Fibroblast of lung (primary cell): ENCODE measurements around the gene RBMXL2. TPM values are rescaled to one million over a fixed set of nuclear protein-coding genes. Genes with fewer than 3 reads are reported as not detected.
A peak's percentile ranks its signal among the peaks of the same experiment; 100 is the strongest.

Experiments used
- DNase-seq, 2 donors: peaks; one replicate each; pipeline versions ENCODE4 v3.0.0 to v3.0.0-alpha.2; 2010; ENCODE audit warnings: low read depth in 2 of 2
- H2AFZ ChIP-seq: 2 replicates; pipeline ENCODE4 v1.5.1; 2012; ENCODE audit warnings: low read length, control low read depth, inconsistent platforms
- H3K27ac ChIP-seq: 2 replicates; pipeline ENCODE4 v1.5.1; 2011; ENCODE audit warnings: low read length, control low read depth; ENCODE audit not compliant: insufficient read depth
- H3K27me3 ChIP-seq: 2 replicates; pipeline ENCODE4 v1.5.1; 2011; ENCODE audit warnings: mild to moderate bottlenecking, low read length; ENCODE audit not compliant: control insufficient read depth, insufficient read depth
- H3K36me3 ChIP-seq: 2 replicates; pipeline ENCODE4 v1.5.1; 2011; ENCODE audit warnings: low read length; ENCODE audit not compliant: control insufficient read depth, insufficient read depth
- H3K4me1 ChIP-seq: 2 replicates; pipeline ENCODE4 v1.5.1; 2011; ENCODE audit warnings: low read length; ENCODE audit not compliant: control insufficient read depth, insufficient read depth; ENCODE audit errors: extremely low read depth
- H3K4me2 ChIP-seq: 2 replicates; pipeline ENCODE4 v1.5.1; 2011; ENCODE audit warnings: low read length, control low read depth; ENCODE audit not compliant: insufficient read depth; ENCODE audit errors: extremely low read depth
- H3K4me3 ChIP-seq, 4 experiments: fragments of 200-600 bp in 1 of 4; sonication (generic) in 1 of 4; replicated peaks in 1 of 4; 2 replicates each; pipeline ENCODE4 v1.5.1; 2011 to 2016; ENCODE audit warnings: low read length in 4 of 4, low read depth in 3 of 4, mild to moderate bottlenecking in 3 of 4, control low read depth in 2 of 4, inconsistent platforms in 1 of 4, mixed read lengths in 1 of 4; ENCODE audit not compliant: insufficient read depth in 1 of 4; ENCODE audit errors: control extremely low read depth in 1 of 4
- H3K79me2 ChIP-seq: 2 replicates; pipeline ENCODE4 v1.5.1; 2012; ENCODE audit warnings: mild to moderate bottlenecking, low read length, inconsistent platforms; ENCODE audit not compliant: control insufficient read depth, insufficient read depth
- H3K9ac ChIP-seq: 2 replicates; pipeline ENCODE4 v1.5.1; 2011; ENCODE audit warnings: mild to moderate bottlenecking, low read length, control low read depth; ENCODE audit not compliant: insufficient read depth
- H3K9me3 ChIP-seq: 2 replicates; pipeline ENCODE4 v1.5.1; 2012; ENCODE audit warnings: low read depth, low read length; ENCODE audit not compliant: control insufficient read depth, insufficient read depth
- H4K20me1 ChIP-seq: 2 replicates; pipeline ENCODE4 v1.5.1; 2011; ENCODE audit warnings: low read length; ENCODE audit not compliant: control insufficient read depth, insufficient read depth; ENCODE audit errors: extremely low read depth
- EZH2 ChIP-seq: IDR thresholded peaks from 2 replicates; pipeline ENCODE4 v1.5.1; 2012; ENCODE audit warnings: low read length, control low read depth, mild to moderate bottlenecking; ENCODE audit errors: missing control alignments
- polyA plus RNA-seq, 2 donors: library from polyadenylated mRNA; depleted of rRNA in 1 of 2; stranded (reverse) in 1 of 2; unstranded in 1 of 2; fragments of >200 nt; gene quantifications; 2 replicates each; pipeline ENCODE4 v1.2.1, GENCODE V29; 2011 to 2012; ENCODE audit warnings: missing spikeins in 1 of 2
- total RNA-seq: library from RNA; depleted of rRNA; stranded (reverse); fragments of >200 nt; gene quantifications from 2 replicates; pipeline ENCODE4 v1.2.1, GENCODE V29; 2014
- TF ChIP-seq, protein P1 (sequence below), 2 donors: IDR thresholded peaks in 1 of 2; conservative IDR thresholded peaks in 1 of 2; 1 replicate in 1 of 2; 2 replicates in 1 of 2; pipeline ENCODE4 v1.5.1; 2011 to 2012; ENCODE audit warnings: low read length in 2 of 2, control low read depth in 1 of 2, inconsistent platforms in 1 of 2, low read depth in 1 of 2, mild to moderate bottlenecking in 1 of 2

The RBMXL2 gene
- total and polyA plus RNA-seq, 2 donors (not counting 1 experiment from before 2014, with no cell fraction given): under 0.01 TPM; not detected in 1

DNA sequence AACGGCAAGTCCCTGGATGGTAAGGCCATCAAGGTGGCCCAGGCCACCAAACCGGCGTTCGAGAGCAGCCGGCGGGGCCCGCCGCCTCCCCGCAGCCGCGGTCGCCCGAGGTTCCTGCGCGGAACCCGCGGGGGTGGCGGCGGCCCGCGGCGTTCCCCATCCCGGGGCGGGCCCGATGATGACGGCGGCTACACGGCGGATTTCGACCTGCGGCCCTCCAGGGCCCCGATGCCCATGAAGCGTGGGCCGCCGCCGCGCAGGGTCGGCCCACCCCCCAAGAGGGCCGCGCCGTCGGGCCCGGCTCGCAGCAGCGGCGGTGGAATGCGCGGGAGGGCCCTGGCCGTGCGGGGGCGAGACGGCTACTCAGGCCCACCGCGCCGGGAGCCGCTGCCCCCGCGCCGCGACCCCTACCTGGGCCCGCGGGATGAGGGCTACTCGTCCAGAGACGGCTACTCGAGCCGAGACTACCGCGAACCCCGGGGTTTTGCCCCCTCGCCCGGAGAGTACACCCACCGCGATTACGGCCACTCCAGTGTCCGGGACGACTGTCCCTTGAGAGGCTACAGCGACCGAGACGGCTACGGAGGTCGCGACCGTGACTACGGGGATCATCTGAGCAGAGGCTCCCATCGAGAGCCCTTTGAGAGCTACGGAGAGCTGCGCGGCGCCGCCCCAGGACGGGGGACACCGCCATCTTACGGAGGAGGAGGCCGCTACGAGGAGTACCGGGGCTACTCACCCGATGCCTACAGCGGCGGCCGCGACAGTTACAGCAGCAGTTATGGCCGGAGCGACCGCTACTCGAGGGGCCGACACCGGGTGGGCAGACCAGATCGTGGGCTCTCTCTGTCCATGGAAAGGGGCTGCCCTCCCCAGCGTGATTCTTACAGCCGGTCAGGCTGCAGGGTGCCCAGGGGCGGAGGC, 792 bp downstream of the RBMXL2 start:
- TF ChIP-seq, protein P1, sequence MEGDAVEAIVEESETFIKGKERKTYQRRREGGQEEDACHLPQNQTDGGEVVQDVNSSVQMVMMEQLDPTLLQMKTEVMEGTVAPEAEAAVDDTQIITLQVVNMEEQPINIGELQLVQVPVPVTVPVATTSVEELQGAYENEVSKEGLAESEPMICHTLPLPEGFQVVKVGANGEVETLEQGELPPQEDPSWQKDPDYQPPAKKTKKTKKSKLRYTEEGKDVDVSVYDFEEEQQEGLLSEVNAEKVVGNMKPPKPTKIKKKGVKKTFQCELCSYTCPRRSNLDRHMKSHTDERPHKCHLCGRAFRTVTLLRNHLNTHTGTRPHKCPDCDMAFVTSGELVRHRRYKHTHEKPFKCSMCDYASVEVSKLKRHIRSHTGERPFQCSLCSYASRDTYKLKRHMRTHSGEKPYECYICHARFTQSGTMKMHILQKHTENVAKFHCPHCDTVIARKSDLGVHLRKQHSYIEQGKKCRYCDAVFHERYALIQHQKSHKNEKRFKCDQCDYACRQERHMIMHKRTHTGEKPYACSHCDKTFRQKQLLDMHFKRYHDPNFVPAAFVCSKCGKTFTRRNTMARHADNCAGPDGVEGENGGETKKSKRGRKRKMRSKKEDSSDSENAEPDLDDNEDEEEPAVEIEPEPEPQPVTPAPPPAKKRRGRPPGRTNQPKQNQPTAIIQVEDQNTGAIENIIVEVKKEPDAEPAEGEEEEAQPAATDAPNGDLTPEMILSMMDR (conservative IDR thresholded peaks at IDR 0.05 in 1 of 2, IDR thresholded peaks at IDR 0.05 in 1 of 2; ENCODE audit: low read depth in 1 of 2, low read length in 2 of 2): no peak
- no peak for TF ChIP-seq EZH2

DNA sequence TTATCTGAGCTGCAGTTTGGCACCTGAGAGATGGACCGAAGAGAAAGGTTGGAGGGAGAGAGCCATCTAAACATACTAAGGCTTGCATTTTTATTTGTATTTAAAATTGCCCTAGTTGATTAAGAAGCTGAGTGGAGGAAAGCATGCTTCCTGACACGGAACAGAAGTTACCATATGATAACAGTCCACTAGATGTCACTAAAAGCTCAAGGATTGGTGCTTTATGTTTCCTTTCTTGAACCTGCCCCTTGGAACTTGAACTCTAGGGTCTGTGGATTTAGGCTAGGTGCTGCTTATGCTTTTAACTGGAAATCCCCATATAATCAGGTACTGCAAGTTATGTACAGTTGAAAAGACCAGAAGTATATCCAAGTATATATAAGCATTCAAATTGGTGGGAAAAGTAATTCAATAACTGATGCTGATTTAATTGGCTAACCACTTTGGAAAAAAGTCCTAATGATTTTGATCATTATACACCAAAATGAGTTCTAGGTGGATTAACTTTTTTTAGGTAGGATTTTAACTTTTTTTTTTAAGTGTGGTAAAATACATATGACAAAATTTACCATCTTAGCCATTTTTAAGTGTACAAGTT, 9.5 kb downstream of the RBMXL2 start:
- no peaks in the 10 kb centered on the region for H3K79me2 ChIP-seq
- no peak overlapping the region for H3K27ac ChIP-seq
- no peak overlapping the region for H3K9ac ChIP-seq
- H3K4me3 ChIP-seq: no peak overlapping the region
- H3K4me2 ChIP-seq: no peak overlapping the region
- H3K4me1 ChIP-seq: no peaks in the 10 kb centered on the region
- H3K27me3 ChIP-seq: peaks cover 2% of the 10 kb centered on the region
- no peak overlapping the region for H2AFZ ChIP-seq
- peak; percentile 14 to 64 for DNase-seq
- H3K36me3 ChIP-seq: no peaks in the 10 kb centered on the region
- TF ChIP-seq, protein P1 (conservative IDR thresholded peaks at IDR 0.05 in 1 of 2, IDR thresholded peaks at IDR 0.05 in 1 of 2; ENCODE audit: low read depth in 1 of 2, low read length in 2 of 2): peak; percentile 64 to 70
- no peak for TF ChIP-seq EZH2
- H4K20me1 ChIP-seq: no peaks in the 10 kb centered on the region
- H3K9me3 ChIP-seq: no peaks in the 10 kb centered on the region

More for the DNA sequence above, 792 bp downstream of the RBMXL2 start:
- H3K4me1 ChIP-seq: no peaks in the 10 kb centered on the region
- no peak overlapping the region for H3K4me3 ChIP-seq
- H3K4me2 ChIP-seq: no peak overlapping the region
- no peaks in the 10 kb centered on the region for H3K9me3 ChIP-seq
- H3K79me2 ChIP-seq: no peaks in the 10 kb centered on the region
- H3K27ac ChIP-seq: no peak overlapping the region
- DNase-seq: no peak
- no peak overlapping the region for H3K9ac ChIP-seq
- H2AFZ ChIP-seq: no peak overlapping the region
- no peaks in the 10 kb centered on the region for H3K36me3 ChIP-seq
- H3K27me3 ChIP-seq: no peaks in the 10 kb centered on the region
- no peaks in the 10 kb centered on the region for H4K20me1 ChIP-seq

DNA sequence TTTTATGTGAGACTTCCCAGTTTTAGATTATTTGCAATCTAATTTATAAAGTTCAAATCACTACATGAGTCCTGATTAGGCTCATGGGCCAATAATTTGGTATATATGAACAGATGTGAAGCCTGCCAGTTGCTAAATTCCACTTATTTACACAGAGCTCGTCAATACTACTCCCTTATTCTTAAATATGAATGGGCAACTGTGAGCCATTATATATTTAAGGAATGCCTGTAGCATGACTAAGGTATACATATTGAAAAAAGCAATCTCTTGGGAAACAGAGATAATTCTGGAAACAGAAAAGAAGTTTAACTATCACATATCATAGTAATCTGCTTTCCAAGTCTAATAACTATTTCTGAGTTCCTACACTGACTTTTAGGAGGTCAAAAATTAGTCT, 27.0 kb downstream of the RBMXL2 start:
- H3K4me1 ChIP-seq: no peaks in the 10 kb centered on the region
- no peaks in the 10 kb centered on the region for H4K20me1 ChIP-seq
- no peak for DNase-seq
- no peak overlapping the region for H3K4me2 ChIP-seq
- TF ChIP-seq, protein P1 (conservative IDR thresholded peaks at IDR 0.05 in 1 of 2, IDR thresholded peaks at IDR 0.05 in 1 of 2; ENCODE audit: low read depth in 1 of 2, low read length in 2 of 2): no peak
- TF ChIP-seq EZH2: no peak
- H3K27me3 ChIP-seq: no peaks in the 10 kb centered on the region
- H3K36me3 ChIP-seq: no peaks in the 10 kb centered on the region
- H3K79me2 ChIP-seq: no peaks in the 10 kb centered on the region
- H3K9me3 ChIP-seq: no peaks in the 10 kb centered on the region
- no peak overlapping the region for H3K27ac ChIP-seq
- no peak overlapping the region for H3K4me3 ChIP-seq
- H2AFZ ChIP-seq: no peak overlapping the region
- H3K9ac ChIP-seq: no peak overlapping the region
